DOHH2 (cell line): ENCODE data around the gene CCDC80.
"Not testable (repeated sequence)": the region's sequence is repeated elsewhere in the genome, so short reads cannot be mapped to it uniquely, and the experiment has no call there.

Experiments
- H3F3A ChIP-seq: fragments of 200-600 bp; sonication (generic), shearing (Covaris generic); 2 replicates; pipeline ENCODE4 v1.6.0; 2016; ENCODE audit warnings: antibody characterized with exemption, mild to moderate bottlenecking; ENCODE audit not compliant: control insufficient read depth, insufficient read depth
- H3K27ac ChIP-seq: fragments of 200-600 bp; sonication (generic); 2 replicates; pipeline ENCODE4 v1.5.1; 2014; ENCODE audit warnings: low read depth, mild to moderate bottlenecking, low read length, moderate library complexity
- H3K27me3 ChIP-seq: fragments of 200-600 bp; sonication (generic); 2 replicates; pipeline ENCODE4 v1.6.1; 2014; ENCODE audit warnings: mild to moderate bottlenecking, low read length, mixed read lengths; ENCODE audit not compliant: control insufficient read depth
- H3K36me3 ChIP-seq: fragments of 200-600 bp; sonication (generic); 2 replicates; pipeline ENCODE4 v1.6.1; 2014; ENCODE audit warnings: mild to moderate bottlenecking, low read length, moderate library complexity, mixed read lengths; ENCODE audit not compliant: control insufficient read depth
- H3K4me1 ChIP-seq: fragments of 200-600 bp; sonication (generic); 2 replicates; pipeline ENCODE4 v1.6.1; 2014; ENCODE audit warnings: mild to moderate bottlenecking, low read length, mixed read lengths; ENCODE audit not compliant: control insufficient read depth
- H3K4me2 ChIP-seq: fragments of 200-600 bp; sonication (generic); 2 replicates; pipeline ENCODE4 v1.6.0; 2014; ENCODE audit warnings: mild to moderate bottlenecking, low read length, moderate library complexity
- H3K4me3 ChIP-seq: fragments of 200-600 bp; sonication (generic); 2 replicates; pipeline ENCODE4 v1.5.1; 2014; ENCODE audit warnings: mild to moderate bottlenecking, low read length, mixed read lengths
- H3K79me2 ChIP-seq: fragments of 200-600 bp; sonication (generic); 2 replicates; pipeline ENCODE4 v1.6.1; 2014; ENCODE audit warnings: mild to moderate bottlenecking, low read length, mixed read lengths; ENCODE audit not compliant: control insufficient read depth
- H3K9me2 ChIP-seq: fragments of 200-600 bp; sonication (generic); replicated peaks from 2 replicates; pipeline ENCODE4 v1.6.1; 2014; ENCODE audit warnings: mild to moderate bottlenecking, low read length, mixed read lengths; ENCODE audit not compliant: control insufficient read depth
- H3K9me3 ChIP-seq: fragments of 200-600 bp; sonication (generic); 2 replicates; pipeline ENCODE4 v1.6.1; 2014; ENCODE audit warnings: antibody characterized with exemption, low read length, mixed read lengths; ENCODE audit not compliant: control insufficient read depth, insufficient read depth
- H4K20me1 ChIP-seq: fragments of 200-600 bp; sonication (generic); 2 replicates; pipeline ENCODE4 v1.6.0; 2014; ENCODE audit warnings: low read depth, mild to moderate bottlenecking, antibody characterized with exemption, low read length, moderate library complexity; ENCODE audit not compliant: control insufficient read depth, insufficient read depth
- EZH2phosphoT487 ChIP-seq: fragments of 200-600 bp; sonication (generic); IDR thresholded peaks from 2 replicates; pipeline ENCODE4 v1.6.1; 2017; ENCODE audit warnings: borderline replicate concordance, mild to moderate bottlenecking, antibody characterized with exemption, low read length, moderate library complexity, mixed read lengths
- TF ChIP-seq, protein P1 (sequence below): fragments of 200-600 bp; sonication (generic); IDR thresholded peaks from one replicate; pipeline ENCODE4 v1.5.1; 2014; ENCODE audit warnings: antibody characterized with exemption, mild to moderate bottlenecking, low read depth, low read length; ENCODE audit not compliant: poor library complexity, severe bottlenecking

The CCDC80 gene

DNA sequence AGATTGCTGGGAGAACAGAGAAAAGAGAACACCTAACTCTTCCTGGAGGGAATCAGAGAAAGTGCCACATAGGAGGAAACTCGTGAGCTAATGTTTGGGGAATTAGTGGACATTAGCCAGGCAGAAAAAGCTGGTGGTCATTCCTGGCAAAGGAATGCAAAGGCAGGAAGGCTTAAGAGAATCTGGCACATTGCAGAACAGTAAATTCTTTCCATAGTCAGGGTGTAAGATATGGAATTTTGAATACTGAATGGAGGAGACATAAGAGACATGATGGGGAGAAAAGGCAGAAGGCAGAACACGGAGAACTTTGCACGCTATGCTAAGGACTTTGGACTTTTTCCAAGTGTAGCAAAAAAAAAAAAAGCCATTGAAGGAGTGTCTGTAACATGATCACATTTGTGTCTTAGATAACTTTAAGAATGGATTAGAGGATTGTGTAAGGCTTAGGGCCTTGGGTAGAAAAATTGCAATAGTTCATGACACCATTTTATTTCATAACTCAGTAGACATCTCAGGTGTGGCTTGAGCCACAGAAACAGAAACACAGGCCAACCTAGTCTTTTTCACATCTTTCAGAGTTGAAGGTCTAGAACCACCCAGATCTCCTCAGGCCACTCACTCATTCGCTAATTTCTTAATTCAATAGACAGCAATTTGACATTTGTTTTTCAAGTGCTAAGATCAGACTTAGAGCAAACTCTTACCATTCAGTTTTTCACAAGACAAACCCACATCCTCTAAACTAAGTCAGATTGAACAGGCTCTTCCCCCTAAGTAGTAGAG lies 31.2 kb upstream of the CCDC80 start:
- Histone ChIP-seq H3K79me2 (no peaks in the 10 kb centered on the region), H4K20me1 (no peaks in the 10 kb centered on the region), H3K36me3 (no peaks in the 10 kb centered on the region), H3K4me2 (no peak overlapping the region), H3K9me2 (no peaks in the 10 kb centered on the region), H3F3A (no peaks in the 10 kb centered on the region), H3K4me3 (no peak overlapping the region), H3K4me1 (peaks cover 10% of the 10 kb centered on the region), H3K27ac (no peak overlapping the region), H3K27me3 (peaks cover 11% of the 10 kb centered on the region; the same call in 1 of the 2 replicates), H3K9me3 (no peaks in the 10 kb centered on the region)
- no peak for TF ChIP-seq EZH2phosphoT487
- TF ChIP-seq, protein P1, sequence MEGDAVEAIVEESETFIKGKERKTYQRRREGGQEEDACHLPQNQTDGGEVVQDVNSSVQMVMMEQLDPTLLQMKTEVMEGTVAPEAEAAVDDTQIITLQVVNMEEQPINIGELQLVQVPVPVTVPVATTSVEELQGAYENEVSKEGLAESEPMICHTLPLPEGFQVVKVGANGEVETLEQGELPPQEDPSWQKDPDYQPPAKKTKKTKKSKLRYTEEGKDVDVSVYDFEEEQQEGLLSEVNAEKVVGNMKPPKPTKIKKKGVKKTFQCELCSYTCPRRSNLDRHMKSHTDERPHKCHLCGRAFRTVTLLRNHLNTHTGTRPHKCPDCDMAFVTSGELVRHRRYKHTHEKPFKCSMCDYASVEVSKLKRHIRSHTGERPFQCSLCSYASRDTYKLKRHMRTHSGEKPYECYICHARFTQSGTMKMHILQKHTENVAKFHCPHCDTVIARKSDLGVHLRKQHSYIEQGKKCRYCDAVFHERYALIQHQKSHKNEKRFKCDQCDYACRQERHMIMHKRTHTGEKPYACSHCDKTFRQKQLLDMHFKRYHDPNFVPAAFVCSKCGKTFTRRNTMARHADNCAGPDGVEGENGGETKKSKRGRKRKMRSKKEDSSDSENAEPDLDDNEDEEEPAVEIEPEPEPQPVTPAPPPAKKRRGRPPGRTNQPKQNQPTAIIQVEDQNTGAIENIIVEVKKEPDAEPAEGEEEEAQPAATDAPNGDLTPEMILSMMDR, result no peak

DNA sequence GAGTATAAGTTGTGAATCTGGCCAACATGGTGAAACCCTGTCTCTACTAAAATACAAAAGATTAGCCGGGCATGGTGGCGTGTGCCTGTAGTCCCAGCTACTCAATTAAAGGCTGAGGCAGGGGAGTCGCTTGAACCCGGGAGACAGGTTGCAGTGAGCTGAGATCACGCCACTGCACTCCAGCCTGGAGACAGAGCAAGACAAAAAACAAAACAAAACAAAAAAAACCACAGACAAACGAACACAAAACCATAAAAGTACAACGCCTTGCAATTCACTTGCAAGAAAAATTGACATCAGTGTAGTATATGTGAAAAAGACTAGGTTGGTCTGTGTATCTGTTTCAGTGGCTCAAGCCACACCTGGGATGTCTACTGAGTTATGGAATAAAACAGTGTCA lies 29.9 kb upstream of the CCDC80 start:
- Histone ChIP-seq H3K9me3 (no peaks in the 10 kb centered on the region), H4K20me1 (no peaks in the 10 kb centered on the region), H3K9me2 (no peaks in the 10 kb centered on the region), H3K4me1 (no peaks in the 10 kb centered on the region), H3K27ac (no peak overlapping the region), H3K36me3 (no peaks in the 10 kb centered on the region), H3K79me2 (no peaks in the 10 kb centered on the region), H3K4me2 (no peak overlapping the region), H3F3A (no peaks in the 10 kb centered on the region), H3K4me3 (no peak overlapping the region), H3K27me3 (0 out of 2 replicates have a peak, but pooled peaks cover under 1% of the 10 kb centered on the region)
- TF ChIP-seq, protein P1, result no peak
- TF ChIP-seq EZH2phosphoT487, result no peak

DNA sequence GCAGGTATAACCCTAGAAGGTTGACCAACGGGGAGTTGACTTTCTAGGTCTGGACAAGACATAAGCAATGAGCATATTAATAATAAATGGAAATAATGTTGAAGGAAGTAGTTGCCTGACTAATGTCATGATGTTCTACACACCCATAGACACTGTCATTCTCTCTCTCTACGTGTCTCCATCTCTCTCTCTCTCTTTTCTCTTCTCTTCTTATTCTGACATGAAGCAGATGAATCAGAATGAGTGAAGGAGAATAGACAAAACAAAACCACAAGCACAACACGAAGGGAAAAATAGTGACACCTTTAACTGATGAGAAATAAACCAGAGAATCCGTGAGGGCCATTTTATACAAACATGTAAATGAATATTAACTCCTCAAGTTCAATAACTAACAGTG lies 26.7 kb upstream of the CCDC80 start:
- Histone ChIP-seq H3F3A (no peaks in the 10 kb centered on the region), H3K79me2 (no peaks in the 10 kb centered on the region), H3K27me3 (no peaks in the 10 kb centered on the region), H3K27ac (no peak overlapping the region), H3K9me3 (no peaks in the 10 kb centered on the region), H3K4me3 (no peak overlapping the region), H3K9me2 (no peaks in the 10 kb centered on the region), H3K36me3 (no peaks in the 10 kb centered on the region), H3K4me1 (no peaks in the 10 kb centered on the region), H3K4me2 (no peak overlapping the region), H4K20me1 (no peaks in the 10 kb centered on the region)
- TF ChIP-seq, protein P1, result no peak
- TF ChIP-seq EZH2phosphoT487, result no peak

DNA sequence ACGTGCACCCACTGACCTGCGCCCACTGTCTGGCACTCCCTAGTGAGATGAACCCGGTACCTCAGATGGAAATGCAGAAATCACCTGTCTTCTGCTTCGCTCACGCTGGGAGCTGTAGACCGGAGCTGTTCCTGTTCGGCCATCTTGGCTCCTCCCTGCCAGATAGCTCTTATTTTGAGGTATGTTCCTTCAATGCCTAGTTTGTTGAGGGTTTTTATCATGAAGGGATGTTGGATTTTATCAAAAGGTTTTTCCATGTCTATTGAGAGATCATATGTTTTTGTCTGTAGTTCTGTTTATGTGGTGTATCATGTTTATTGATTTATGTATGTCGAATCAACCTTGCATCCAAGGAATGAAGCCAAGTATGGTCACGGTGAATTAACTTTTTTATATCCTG lies 24.1 kb upstream of the CCDC80 start:
- not testable (repeated sequence) for H3K4me3 ChIP-seq, H3K4me2 ChIP-seq, H3K36me3 ChIP-seq

More for the DNA sequence above, 24.1 kb upstream of the CCDC80 start:
- H3K27me3 ChIP-seq, H3K9me2 ChIP-seq, H3F3A ChIP-seq, H3K4me1 ChIP-seq, H3K9me3 ChIP-seq, H4K20me1 ChIP-seq, H3K79me2 ChIP-seq, H3K27ac ChIP-seq: not testable (repeated sequence)
